ENCODE data around the gene L3MBTL2. TPM values are rescaled to one million over a fixed set of nuclear protein-coding genes. Genes with fewer than 3 reads are reported as not detected.

Gene L3MBTL2
- total RNA-seq, 1 donor from 2014 or later = 20.9 TPM

GRCh38 chr22:41245917-41246499 lies 40.9 kb downstream of the L3MBTL2 start:
- Mint-ChIP-seq H3K9me3 (ENCODE audit: unreplicated experiment) (no peaks in the 10 kb centered on the region), H3K27ac (ENCODE audit: unreplicated experiment) (no peak overlapping the region), H3K36me3 (ENCODE audit: unreplicated experiment) (no peaks in the 10 kb centered on the region), H3K27me3 (ENCODE audit: unreplicated experiment) (peaks cover 9% of the 10 kb centered on the region), H3K4me3 (ENCODE audit: unreplicated experiment) (no peak overlapping the region), H3K4me1 (ENCODE audit: low read depth, unreplicated experiment) (no peaks in the 10 kb centered on the region)
- DNase-seq = no peak
- TF ChIP-seq CTCF (IDR thresholded peaks at IDR 0.05; ENCODE audit: partially characterized antibody, unreplicated experiment) = no peak

DNA sequence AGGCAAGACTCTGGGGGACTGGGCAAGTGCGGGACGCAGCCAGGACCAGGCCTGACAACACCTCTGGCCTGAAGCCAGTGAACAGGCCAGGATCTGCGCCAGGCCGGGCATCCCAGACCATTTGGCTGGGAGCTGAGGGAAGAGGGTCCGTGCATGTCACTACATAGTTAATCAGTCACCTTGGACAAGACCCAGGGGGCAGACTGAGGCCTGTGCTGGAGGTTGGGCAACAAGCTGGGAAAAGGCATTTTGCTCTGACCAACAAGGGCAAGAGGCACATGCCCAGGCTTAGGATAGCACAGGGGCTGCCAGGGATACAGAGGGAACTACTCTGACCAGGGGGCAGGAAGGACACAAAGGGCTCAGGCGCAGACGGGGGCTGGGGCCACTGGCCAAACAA lies 42.6 kb downstream of the L3MBTL2 start:
- Mint-ChIP-seq H3K27ac (ENCODE audit: unreplicated experiment) (no peak overlapping the region), H3K9me3 (ENCODE audit: unreplicated experiment) (peaks cover 2% of the 10 kb centered on the region), H3K4me1 (ENCODE audit: low read depth, unreplicated experiment) (no peaks in the 10 kb centered on the region), H3K36me3 (ENCODE audit: unreplicated experiment) (no peaks in the 10 kb centered on the region), H3K27me3 (ENCODE audit: unreplicated experiment) (peaks cover 7% of the 10 kb centered on the region), H3K4me3 (ENCODE audit: unreplicated experiment) (no peak overlapping the region)
- no peak for DNase-seq
- TF ChIP-seq CTCF (IDR thresholded peaks at IDR 0.05; ENCODE audit: partially characterized antibody, unreplicated experiment) = no peak

- Mint-ChIP-seq H3K4me3 (ENCODE audit: unreplicated experiment) (no peak overlapping the region), H3K27ac (ENCODE audit: unreplicated experiment) (no peak overlapping the region), H3K4me1 (ENCODE audit: low read depth, unreplicated experiment) (no peaks in the 10 kb centered on the region), H3K27me3 (ENCODE audit: unreplicated experiment) (peaks cover 7% of the 10 kb centered on the region), H3K9me3 (ENCODE audit: unreplicated experiment) (peaks cover 2% of the 10 kb centered on the region), H3K36me3 (ENCODE audit: unreplicated experiment) (no peaks in the 10 kb centered on the region)
- no peak for TF ChIP-seq CTCF (IDR thresholded peaks at IDR 0.05; ENCODE audit: partially characterized antibody, unreplicated experiment)
- DNase-seq = no peak
Observed at GRCh38 chr22:41248314-41248713, 43.2 kb downstream of the L3MBTL2 start.

DNA sequence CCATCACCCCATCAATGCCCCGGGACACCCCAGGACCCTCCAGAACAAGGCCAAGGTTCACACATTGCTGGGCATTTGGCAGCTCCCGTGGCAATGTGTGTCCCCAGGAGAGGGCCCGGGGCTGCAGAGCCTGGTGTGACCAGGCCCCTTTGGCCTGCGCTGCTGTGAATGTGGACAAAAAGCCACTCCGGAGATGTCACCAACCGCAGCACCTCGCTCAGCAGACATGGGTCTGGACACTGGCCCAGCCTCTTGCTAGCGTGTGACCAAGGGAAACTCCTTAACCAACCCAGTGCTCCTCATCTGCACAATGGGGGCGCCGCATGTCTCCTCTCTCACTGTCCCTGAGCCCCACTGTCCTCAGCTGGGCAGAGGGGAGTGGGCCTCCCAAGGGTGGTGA lies 43.6 kb downstream of the L3MBTL2 start:
- Mint-ChIP-seq H3K4me3 (ENCODE audit: unreplicated experiment) (no peak overlapping the region), H3K4me1 (ENCODE audit: low read depth, unreplicated experiment) (no peaks in the 10 kb centered on the region), H3K9me3 (ENCODE audit: unreplicated experiment) (peaks cover 2% of the 10 kb centered on the region), H3K27me3 (ENCODE audit: unreplicated experiment) (peaks cover 7% of the 10 kb centered on the region), H3K36me3 (ENCODE audit: unreplicated experiment) (no peaks in the 10 kb centered on the region), H3K27ac (ENCODE audit: unreplicated experiment) (no peak overlapping the region)
- no peak for DNase-seq
- no peak for TF ChIP-seq CTCF (IDR thresholded peaks at IDR 0.05; ENCODE audit: partially characterized antibody, unreplicated experiment)

DNA sequence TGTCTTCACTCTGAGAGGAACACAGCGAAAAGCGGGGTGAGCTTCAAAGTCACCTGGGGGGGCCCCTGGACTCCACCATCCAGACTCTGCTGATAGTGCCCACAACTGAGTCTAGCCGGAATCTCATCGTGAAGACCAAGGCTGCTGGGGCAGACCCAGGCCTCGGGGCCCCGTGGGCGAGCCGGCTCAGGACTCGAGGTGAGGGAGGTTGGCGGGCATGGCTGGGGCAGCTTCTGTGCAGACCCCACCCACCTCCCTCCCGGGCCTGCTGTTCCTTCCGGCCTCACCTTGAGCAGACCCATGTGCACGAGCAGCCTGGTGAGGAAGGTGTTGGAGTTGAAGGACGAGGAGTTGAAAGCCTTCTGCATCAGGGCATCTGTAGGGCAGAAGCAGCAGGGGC lies 44.3 kb downstream of the L3MBTL2 start:
- no peak for DNase-seq
- TF ChIP-seq CTCF (IDR thresholded peaks at IDR 0.05; ENCODE audit: partially characterized antibody, unreplicated experiment) = no peak
- Mint-ChIP-seq H3K27ac (ENCODE audit: unreplicated experiment) (no peak overlapping the region), H3K9me3 (ENCODE audit: unreplicated experiment) (peaks cover 2% of the 10 kb centered on the region), H3K4me1 (ENCODE audit: low read depth, unreplicated experiment) (no peaks in the 10 kb centered on the region), H3K4me3 (ENCODE audit: unreplicated experiment) (no peak overlapping the region), H3K36me3 (ENCODE audit: unreplicated experiment) (no peaks in the 10 kb centered on the region), H3K27me3 (ENCODE audit: unreplicated experiment) (peaks cover 7% of the 10 kb centered on the region)
